ENCODE results near the gene PPIP5K2.

- TF ChIP-seq, protein P1, sequence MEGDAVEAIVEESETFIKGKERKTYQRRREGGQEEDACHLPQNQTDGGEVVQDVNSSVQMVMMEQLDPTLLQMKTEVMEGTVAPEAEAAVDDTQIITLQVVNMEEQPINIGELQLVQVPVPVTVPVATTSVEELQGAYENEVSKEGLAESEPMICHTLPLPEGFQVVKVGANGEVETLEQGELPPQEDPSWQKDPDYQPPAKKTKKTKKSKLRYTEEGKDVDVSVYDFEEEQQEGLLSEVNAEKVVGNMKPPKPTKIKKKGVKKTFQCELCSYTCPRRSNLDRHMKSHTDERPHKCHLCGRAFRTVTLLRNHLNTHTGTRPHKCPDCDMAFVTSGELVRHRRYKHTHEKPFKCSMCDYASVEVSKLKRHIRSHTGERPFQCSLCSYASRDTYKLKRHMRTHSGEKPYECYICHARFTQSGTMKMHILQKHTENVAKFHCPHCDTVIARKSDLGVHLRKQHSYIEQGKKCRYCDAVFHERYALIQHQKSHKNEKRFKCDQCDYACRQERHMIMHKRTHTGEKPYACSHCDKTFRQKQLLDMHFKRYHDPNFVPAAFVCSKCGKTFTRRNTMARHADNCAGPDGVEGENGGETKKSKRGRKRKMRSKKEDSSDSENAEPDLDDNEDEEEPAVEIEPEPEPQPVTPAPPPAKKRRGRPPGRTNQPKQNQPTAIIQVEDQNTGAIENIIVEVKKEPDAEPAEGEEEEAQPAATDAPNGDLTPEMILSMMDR (IDR thresholded peaks at IDR 0.05) = no peak
- no peak for TF ChIP-seq POLR2A (IDR thresholded peaks at IDR 0.05)
These were observed 21.1 kb upstream of the PPIP5K2 start for GRCh38 chr5:103098993-103099392.

Measured in body of pancreas (tissue), 4 donors.